ENCODE data around the gene RFX4. TPM values are rescaled to one million over a fixed set of nuclear protein-coding genes. Genes with fewer than 3 reads are reported as not detected.

Gene RFX4
- total and polyA plus RNA-seq, 2 of the 13 experiments (the other 11 are each of a cell fraction or from before 2014, with no cell fraction given) = not detected

DNA sequence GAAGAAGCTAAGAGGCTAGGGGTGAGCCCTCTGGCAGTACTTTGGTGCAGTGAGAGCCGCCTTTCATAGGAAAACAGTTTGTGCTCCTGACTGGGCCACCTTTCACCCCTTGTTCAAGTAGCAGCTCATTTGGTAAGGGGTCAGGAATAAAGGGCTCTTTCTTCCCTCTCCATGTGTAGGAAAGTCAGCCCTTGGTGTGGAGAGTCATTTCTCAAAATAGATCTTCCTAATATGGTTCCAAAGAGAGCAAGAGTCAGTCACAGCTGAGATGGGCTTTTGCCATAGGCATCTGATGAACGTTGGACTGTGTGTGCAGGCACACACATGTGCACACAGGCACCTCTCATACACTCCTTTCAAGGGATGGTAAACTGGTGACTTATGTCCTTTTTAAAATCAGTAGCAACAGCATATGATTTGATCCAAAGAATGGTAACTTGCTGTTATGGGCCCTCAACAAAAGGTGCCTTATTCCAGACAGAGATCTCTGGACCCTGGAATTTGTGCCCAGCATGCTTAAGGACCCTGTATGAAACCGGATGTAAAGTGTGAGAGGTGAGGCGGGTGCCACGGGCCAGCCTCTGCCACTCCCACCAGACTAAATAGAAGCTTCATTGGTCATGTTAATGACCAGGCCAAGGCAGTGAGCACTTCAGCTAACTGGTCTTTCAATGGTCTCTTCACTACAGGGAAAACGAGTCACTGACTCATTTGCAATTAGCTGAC, 175.0 kb downstream of the RFX4 start (continued):
- TF ChIP-seq, protein P1, sequence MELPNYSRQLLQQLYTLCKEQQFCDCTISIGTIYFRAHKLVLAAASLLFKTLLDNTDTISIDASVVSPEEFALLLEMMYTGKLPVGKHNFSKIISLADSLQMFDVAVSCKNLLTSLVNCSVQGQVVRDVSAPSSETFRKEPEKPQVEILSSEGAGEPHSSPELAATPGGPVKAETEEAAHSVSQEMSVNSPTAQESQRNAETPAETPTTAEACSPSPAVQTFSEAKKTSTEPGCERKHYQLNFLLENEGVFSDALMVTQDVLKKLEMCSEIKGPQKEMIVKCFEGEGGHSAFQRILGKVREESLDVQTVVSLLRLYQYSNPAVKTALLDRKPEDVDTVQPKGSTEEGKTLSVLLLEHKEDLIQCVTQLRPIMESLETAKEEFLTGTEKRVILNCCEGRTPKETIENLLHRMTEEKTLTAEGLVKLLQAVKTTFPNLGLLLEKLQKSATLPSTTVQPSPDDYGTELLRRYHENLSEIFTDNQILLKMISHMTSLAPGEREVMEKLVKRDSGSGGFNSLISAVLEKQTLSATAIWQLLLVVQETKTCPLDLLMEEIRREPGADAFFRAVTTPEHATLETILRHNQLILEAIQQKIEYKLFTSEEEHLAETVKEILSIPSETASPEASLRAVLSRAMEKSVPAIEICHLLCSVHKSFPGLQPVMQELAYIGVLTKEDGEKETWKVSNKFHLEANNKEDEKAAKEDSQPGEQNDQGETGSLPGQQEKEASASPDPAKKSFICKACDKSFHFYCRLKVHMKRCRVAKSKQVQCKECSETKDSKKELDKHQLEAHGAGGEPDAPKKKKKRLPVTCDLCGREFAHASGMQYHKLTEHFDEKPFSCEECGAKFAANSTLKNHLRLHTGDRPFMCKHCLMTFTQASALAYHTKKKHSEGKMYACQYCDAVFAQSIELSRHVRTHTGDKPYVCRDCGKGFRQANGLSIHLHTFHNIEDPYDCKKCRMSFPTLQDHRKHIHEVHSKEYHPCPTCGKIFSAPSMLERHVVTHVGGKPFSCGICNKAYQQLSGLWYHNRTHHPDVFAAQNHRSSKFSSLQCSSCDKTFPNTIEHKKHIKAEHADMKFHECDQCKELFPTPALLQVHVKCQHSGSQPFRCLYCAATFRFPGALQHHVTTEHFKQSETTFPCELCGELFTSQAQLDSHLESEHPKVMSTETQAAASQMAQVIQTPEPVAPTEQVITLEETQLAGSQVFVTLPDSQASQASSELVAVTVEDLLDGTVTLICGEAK (IDR thresholded peaks at IDR 0.05) = no peak
- TF ChIP-seq, protein P1 (CRISPR knock-in tag; IDR thresholded peaks at IDR 0.05) = no peak
- TF ChIP-seq ZBTB43 (CRISPR knock-in tag; conservative IDR thresholded peaks at IDR 0.05) = peak; percentile 34; the same call in 1 of the 2 replicates
- peak; percentile 72; the same call in 1 of the 2 replicates for TF ChIP-seq ETV5 (CRISPR knock-in tag; IDR thresholded peaks at IDR 0.05; ENCODE audit: borderline replicate concordance)
- no peak for TF ChIP-seq GABPA (IDR thresholded peaks at IDR 0.05; ENCODE audit: low read depth, low read length)
- TF ChIP-seq GABPA (CRISPR knock-in tag; IDR thresholded peaks at IDR 0.05; ENCODE audit: low read depth) = 0 out of 2 replicates have a peak, but pooled peaks have one; percentile 22
- TF ChIP-seq SOX13 (IDR thresholded peaks at IDR 0.05) = no peak
- 0 out of 4 replicates have a peak, but pooled peaks of 1 of the 2 experiments have one; percentile 8 for TF ChIP-seq SOX13 (CRISPR knock-in tag; conservative IDR thresholded peaks at IDR 0.05 in 1 of 2, IDR thresholded peaks at IDR 0.05 in 1 of 2)
